MM.1S (cell line): ENCODE data around the gene NBAS.

Experiments
- DNase-seq: peaks from one replicate; pipeline ENCODE4 v3.0.0-alpha.2; 2015
- H2AFZ ChIP-seq: fragments of 300-600 bp; sonication (generic); 2 replicates; pipeline ENCODE4 v1.6.0; 2016; ENCODE audit warnings: antibody characterized with exemption, low read length
- H3F3A ChIP-seq: fragments of 300-600 bp; sonication (generic); 2 replicates; pipeline ENCODE4 v1.6.1; 2016; ENCODE audit warnings: mild to moderate bottlenecking, antibody characterized with exemption, low read length, moderate library complexity, mixed read lengths; ENCODE audit not compliant: insufficient read depth
- H3K27ac ChIP-seq: fragments of 300-600 bp; sonication (generic); 2 replicates; pipeline ENCODE4 v1.5.1; 2016; ENCODE audit warnings: mild to moderate bottlenecking, low read length
- H3K27me3 ChIP-seq: fragments of 300-600 bp; sonication (generic); replicated peaks from 2 replicates; pipeline ENCODE4 v1.6.0; 2016; ENCODE audit warnings: low read length; ENCODE audit not compliant: insufficient read depth
- H3K36me3 ChIP-seq: fragments of 300-600 bp; sonication (generic); replicated peaks from 2 replicates; pipeline ENCODE4 v1.6.1; 2016; ENCODE audit warnings: mild to moderate bottlenecking, low read length, mixed read lengths; ENCODE audit not compliant: insufficient read depth
- H3K4me1 ChIP-seq: fragments of 300-600 bp; sonication (generic); 2 replicates; pipeline ENCODE4 v1.6.1; 2016; ENCODE audit warnings: low read length, mixed read lengths
- H3K4me2 ChIP-seq: fragments of 300-600 bp; sonication (generic); 2 replicates; pipeline ENCODE4 v1.6.0; 2016; ENCODE audit warnings: low read depth, low read length
- H3K4me3 ChIP-seq: fragments of 300-600 bp; sonication (generic); 2 replicates; pipeline ENCODE4 v1.5.1; 2016; ENCODE audit warnings: low read length, mixed read lengths
- H3K79me2 ChIP-seq: fragments of 300-600 bp; sonication (generic); 2 replicates; pipeline ENCODE4 v1.6.1; 2016; ENCODE audit warnings: mixed run types, low read length, mixed read lengths
- H3K9ac ChIP-seq: fragments of 300-600 bp; sonication (generic); 2 replicates; pipeline ENCODE4 v1.6.1; 2016; ENCODE audit warnings: low read length, mixed read lengths
- H3K9me2 ChIP-seq: fragments of 300-600 bp; sonication (generic); replicated peaks from 2 replicates; pipeline ENCODE4 v1.6.1; 2016; ENCODE audit warnings: mild to moderate bottlenecking, low read length, mixed read lengths; ENCODE audit not compliant: insufficient read depth
- H3K9me3 ChIP-seq: fragments of 300-600 bp; sonication (generic); replicated peaks from 2 replicates; pipeline ENCODE4 v1.6.1; 2016; ENCODE audit warnings: mild to moderate bottlenecking, low read length, mixed read lengths; ENCODE audit not compliant: insufficient read depth
- H4K20me1 ChIP-seq: fragments of 300-600 bp; sonication (generic); 2 replicates; pipeline ENCODE4 v1.6.1; 2016; ENCODE audit warnings: mild to moderate bottlenecking, low read length, moderate library complexity, mixed read lengths; ENCODE audit not compliant: insufficient read depth
- CTCF ChIP-seq: fragments of 300-600 bp; sonication (generic); IDR thresholded peaks from 2 replicates; pipeline ENCODE4 v1.5.1; 2016; ENCODE audit warnings: antibody characterized with exemption, low read length, mixed read lengths
- EZH2 ChIP-seq: fragments of 300-600 bp; sonication (generic); optimal IDR thresholded peaks from 2 replicates; pipeline ENCODE3; 2017; ENCODE audit warnings: low read depth, mild to moderate bottlenecking, antibody characterized with exemption, low read length, mixed read lengths
- EZH2phosphoT487 ChIP-seq: fragments of 300-600 bp; sonication (generic); IDR thresholded peaks from 2 replicates; pipeline ENCODE4 v1.6.1; 2018; ENCODE audit warnings: antibody characterized with exemption, low read length

The NBAS gene

GRCh38 chr2:15565994-15566671, 5.0 kb upstream of the NBAS start:
- Histone ChIP-seq H3K79me2 (peaks cover under 1% of the 10 kb centered on the region), H3K9me2 (no peaks in the 10 kb centered on the region), H3K36me3 (no peaks in the 10 kb centered on the region), H3F3A (no peaks in the 10 kb centered on the region), H3K27ac (no peak overlapping the region), H3K4me3 (no peak overlapping the region), H3K4me2 (no peak overlapping the region), H3K27me3 (no peaks in the 10 kb centered on the region), H3K9ac (no peak overlapping the region), H2AFZ (no peak overlapping the region), H3K9me3 (no peaks in the 10 kb centered on the region), H3K4me1 (no peaks in the 10 kb centered on the region), H4K20me1 (no peaks in the 10 kb centered on the region)
- TF ChIP-seq EZH2phosphoT487, result no peak
- no peak for TF ChIP-seq CTCF
- no peak for TF ChIP-seq EZH2
- DNase-seq, result no peak

- TF ChIP-seq EZH2 (no peak), EZH2phosphoT487 (no peak), CTCF (no peak)
- Histone ChIP-seq H3K36me3 (no peaks in the 10 kb centered on the region), H3K9me2 (no peaks in the 10 kb centered on the region), H3K27me3 (no peaks in the 10 kb centered on the region), H3K27ac (no peak overlapping the region), H2AFZ (no peak overlapping the region), H3K4me2 (no peak overlapping the region), H3K79me2 (peaks cover 8% of the 10 kb centered on the region), H3K9me3 (no peaks in the 10 kb centered on the region), H3K4me3 (no peak overlapping the region), H3K4me1 (no peaks in the 10 kb centered on the region), H3K9ac (no peak overlapping the region), H3F3A (no peaks in the 10 kb centered on the region), H4K20me1 (no peaks in the 10 kb centered on the region)
- DNase-seq, result no peak
Observed at GRCh38 chr2:15565392-15565791, 4.3 kb upstream of the NBAS start.

- Histone ChIP-seq H3K36me3 (no peaks in the 10 kb centered on the region), H3K9ac (no peak overlapping the region), H3K27ac (no peak overlapping the region), H3K9me2 (no peaks in the 10 kb centered on the region), H3K4me3 (no peak overlapping the region), H3K4me1 (peaks cover 7% of the 10 kb centered on the region; the same call in 1 of the 2 replicates), H2AFZ (no peak overlapping the region), H3K79me2 (peaks cover 26% of the 10 kb centered on the region), H3K9me3 (no peaks in the 10 kb centered on the region), H3K4me2 (no peak overlapping the region), H3F3A (no peaks in the 10 kb centered on the region), H4K20me1 (no peaks in the 10 kb centered on the region), H3K27me3 (no peaks in the 10 kb centered on the region)
- DNase-seq, result no peak
- TF ChIP-seq CTCF (no peak), EZH2phosphoT487 (no peak), EZH2 (no peak)
Observed at GRCh38 chr2:15563227-15564100, 2.3 kb upstream of the NBAS start.
